Posterior cingulate gyrus (tissue), 11 donors: ENCODE measurements around the gene PDE4D.
"Not testable (repeated sequence)": the region's sequence is repeated elsewhere in the genome, so short reads cannot be mapped to it uniquely, and the experiment has no call there.

Experiments
- DNase-seq, 10 donors: peaks; one replicate each; pipeline versions ENCODE4 v3.0.0 to v3.0.0-alpha.2; 2020 to 2021; ENCODE audit warnings: mixed read lengths in 3 of 10
- intact Hi-C: fragments of 100-400 bp; cut with DNase I; formaldehyde crosslinking; loops from one replicate; pipeline ENCODE4 v1.15.1; 2023

PDE4D gene

DNA sequence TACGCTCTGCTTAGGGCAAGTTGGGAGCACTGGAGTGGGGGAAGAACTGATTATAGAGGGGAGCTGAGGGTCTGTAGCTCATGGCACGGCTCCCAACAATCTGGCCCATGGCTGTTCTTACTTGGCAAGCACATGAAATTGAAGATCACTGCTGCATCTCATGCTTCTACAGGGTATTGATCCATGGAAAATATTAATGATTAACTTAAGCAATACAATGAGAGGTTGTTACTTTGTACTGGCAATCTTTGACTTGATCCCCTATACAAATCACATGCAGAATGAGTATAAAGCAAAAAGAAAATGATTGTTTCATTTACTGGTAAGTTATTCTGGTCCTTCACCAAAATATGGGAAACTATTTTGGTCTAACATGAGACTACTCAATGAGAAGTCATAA is 481.1 kb downstream of the PDE4D start:
- DNase-seq, result no peak
- intact Hi-C loops, result no loop called here

DNA sequence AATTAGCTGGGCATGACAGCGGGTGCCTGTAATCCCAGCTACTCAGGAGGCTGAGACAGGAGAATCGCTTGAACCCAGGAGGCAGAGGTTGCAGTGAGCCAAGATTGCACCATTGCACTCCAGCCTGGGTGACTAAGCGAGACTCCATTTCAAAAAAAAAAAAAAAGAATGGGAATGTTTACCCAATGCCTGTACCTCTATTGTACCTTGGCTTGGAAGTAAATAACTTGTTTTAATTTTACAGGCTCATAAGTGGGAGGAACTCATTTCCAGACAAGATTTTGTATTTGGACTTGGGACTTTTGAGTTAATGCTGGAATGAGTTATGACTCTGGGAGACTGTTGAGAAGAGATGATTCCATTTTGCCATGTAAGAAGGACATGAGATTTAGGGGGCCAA is 484.5 kb downstream of the PDE4D start:
- intact Hi-C loops, DNase-seq: not testable (repeated sequence)

DNA sequence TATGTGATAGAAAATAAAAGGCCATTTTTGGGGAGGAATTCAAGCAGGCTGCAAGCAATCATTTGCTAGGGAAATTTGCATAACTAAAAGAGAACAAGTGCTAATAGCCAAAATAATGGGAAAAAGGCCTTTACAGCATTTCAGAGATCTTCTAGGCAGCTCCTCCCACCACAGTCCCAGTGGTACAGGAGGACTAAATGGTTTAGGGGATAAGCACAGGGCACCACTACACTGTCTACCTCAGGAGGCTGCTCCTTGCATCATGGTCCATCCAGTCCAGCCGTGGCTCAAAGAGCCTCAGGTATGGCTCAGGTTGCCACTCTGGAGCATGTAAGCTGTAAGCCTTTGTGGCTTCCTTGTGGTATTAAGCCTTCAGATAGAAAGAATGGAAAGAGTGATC is 485.6 kb downstream of the PDE4D start:
- intact Hi-C loops, result no loop called here
- DNase-seq, result no peak

DNA sequence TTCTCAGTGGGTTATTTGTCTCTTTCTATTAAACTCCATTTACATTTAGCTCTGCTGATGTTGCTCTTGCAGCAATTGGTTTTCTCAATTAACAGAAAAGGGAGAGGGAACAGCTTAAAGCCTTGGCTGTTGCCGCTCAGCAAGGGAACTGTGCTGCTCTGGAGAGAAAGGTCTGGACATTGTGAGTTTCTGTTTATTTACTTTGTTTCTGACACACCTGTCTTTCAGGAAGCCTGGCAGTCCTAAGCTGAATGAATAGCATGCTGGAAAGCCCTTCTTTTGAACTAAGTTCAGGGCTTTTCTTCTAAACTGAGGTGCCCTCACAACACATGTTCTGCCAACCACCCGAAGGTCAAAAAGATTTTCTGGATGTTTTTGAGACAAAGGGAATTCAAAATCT is 491.9 kb downstream of the PDE4D start:
- DNase-seq, result no peak
- intact Hi-C loops, result no loop called here

DNA sequence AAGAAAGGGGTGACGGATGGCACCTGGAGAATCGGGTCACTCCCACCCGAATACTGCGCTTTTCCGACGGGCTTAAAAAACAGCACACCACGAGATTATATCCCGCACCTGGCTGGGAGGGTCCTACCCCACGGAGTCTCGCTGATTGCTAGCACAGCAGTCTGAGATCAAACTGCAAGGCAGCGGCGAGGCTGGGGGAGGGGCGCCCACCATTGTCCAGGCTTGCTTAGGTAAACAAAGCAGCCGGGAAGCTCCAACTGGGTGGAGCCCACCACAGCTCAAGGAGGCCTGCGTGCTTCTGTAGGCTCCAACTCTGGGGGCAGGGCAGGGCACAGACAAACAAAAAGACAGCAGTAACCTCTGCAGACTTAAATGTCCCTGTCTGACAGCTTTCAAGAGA is 498.6 kb downstream of the PDE4D start:
- not testable (repeated sequence) for DNase-seq
- intact Hi-C loops, result loop anchor here (5.0 kb wide), 1 partner anchor 277 kb away; no protein-coding TSS in a partner anchor

DNA sequence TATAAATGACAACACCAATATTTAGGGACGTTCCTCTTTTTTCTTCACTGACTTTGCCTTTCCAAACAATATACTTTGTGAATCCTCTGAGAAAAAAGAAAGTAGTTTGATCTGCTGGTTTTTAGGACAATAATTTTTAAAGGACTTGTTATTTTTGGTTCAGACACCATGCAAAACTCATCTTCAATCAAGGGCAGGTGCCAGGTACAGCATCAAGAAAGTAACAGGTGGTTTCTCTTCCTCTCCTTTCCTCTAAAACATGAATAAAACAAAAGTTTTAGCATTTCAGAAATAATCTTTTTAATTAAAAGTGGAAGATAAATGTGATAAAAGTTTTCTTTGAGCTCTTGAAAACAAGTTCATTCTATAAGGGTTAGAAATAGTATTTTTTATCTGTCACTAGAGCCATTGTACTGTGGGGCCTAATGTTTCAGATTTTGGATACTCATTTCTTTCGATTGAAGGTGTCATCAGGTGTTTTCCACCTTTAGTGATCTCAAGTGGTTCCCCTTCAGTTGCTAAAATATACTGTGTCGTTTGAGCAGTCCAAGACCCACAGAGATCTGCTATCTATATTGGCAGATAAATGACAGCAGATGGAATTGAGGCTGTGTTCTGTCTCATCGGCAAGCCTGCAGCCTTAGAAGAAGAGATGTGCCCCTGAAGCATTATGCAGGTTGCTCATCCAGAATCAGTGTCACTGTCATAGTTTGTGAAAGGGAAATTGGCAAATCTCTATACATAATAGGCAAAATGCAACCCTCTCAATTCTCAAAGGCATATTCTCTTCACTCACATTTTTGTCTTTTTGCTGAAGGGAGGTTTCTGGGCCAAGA is 499.7 kb downstream of the PDE4D start:
- intact Hi-C loops, result loop anchor here (5.0 kb wide), 1 partner anchor 278 kb away; no protein-coding TSS in a partner anchor
- DNase-seq, result no peak

DNA sequence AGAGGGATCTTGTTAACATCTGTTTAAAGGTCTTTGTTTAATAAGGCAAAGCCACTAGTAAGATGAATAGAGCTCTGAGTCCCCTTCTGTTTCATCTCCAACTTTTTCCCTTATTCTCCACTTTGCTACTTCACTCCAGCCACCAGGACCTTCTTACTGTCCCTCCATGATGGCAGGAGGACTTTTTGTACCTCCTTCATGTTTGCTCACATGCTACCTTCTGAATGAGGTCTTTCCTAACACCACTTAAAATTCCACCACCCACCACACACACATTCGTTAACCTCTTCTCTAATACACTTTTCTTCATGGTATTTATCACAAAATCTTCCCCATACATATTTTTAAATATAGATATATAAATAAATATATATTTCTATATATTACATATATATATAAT is 501.9 kb downstream of the PDE4D start:
- no peak for DNase-seq
- intact Hi-C loops, result loop anchor here (5.0 kb wide), 1 partner anchor 281 kb away; no protein-coding TSS in a partner anchor

DNA sequence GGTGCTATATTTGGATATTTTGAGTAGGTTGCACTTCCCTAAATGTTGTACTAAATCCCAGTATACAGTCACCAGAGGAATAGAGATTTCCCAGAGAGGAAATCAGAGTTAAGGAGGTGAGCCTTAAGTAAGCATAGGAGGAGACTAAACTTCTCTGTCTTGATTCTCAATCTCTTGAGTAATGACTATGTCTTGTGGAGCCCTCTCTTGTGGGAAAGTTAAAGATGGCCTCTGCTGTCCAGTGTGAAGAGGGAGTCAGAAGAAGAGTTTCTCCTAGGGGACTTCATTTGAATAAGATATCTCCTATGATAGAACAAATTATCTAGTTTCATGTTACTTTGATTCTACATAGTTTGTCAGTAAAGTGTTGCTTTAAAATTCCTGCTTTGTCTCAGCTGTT is 502.5 kb downstream of the PDE4D start:
- intact Hi-C loops, result loop anchor here (5.0 kb wide), 1 partner anchor 281 kb away; no protein-coding TSS in a partner anchor

DNA sequence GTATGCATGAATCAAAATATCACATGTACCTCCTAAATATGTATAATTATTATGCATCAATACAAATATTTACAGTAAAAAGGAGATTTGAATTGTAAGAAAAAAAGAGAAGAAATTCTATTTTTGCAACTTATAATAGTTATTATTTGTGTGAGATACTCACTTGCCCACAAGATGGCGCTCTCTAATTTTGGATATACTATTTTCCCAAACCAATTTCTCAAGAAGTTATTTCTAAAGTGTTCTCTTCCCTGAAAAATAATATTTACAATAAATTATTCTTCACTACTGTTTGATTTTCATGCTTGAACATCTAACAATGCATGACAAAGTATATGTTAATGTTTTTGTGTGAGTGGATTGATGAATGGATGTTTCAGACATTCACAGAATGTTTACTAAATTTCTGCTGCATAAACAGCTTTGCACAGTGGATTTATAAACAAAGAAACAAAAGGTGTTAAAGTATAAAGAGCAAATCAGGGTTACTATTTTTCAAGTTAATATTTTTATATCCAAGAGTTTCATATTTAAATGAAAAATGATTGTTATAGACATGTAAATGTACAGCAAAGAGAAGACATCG is 503.4 kb downstream of the PDE4D start:
- DNase-seq, result no peak
- intact Hi-C loops, result loop anchor here (5.0 kb wide), 1 partner anchor 282 kb away; no protein-coding TSS in a partner anchor

More for the DNA sequence above, 502.5 kb downstream of the PDE4D start:
- DNase-seq, result no peak

DNA sequence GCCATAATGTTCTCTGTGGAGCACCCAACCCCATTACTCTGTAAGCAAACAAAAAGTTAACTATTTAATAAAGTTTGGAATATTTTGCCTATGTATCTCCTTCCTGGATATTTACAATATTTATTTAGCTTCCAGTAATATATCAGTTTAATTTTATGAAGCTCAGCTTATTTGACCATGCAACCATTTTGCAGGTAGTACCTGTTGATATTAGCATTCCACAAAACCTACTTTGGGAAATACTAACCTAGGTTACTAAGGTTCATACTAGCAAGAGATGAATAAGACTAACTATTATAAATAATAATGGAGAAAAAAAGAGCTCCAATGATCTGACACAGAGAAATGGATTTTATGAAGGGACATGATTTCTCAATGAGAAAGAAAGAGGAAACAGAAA is 506.4 kb downstream of the PDE4D start:
- intact Hi-C loops, result loop anchor here (10.0 kb wide), 1 partner anchor 198 kb away; no protein-coding TSS in a partner anchor

DNA sequence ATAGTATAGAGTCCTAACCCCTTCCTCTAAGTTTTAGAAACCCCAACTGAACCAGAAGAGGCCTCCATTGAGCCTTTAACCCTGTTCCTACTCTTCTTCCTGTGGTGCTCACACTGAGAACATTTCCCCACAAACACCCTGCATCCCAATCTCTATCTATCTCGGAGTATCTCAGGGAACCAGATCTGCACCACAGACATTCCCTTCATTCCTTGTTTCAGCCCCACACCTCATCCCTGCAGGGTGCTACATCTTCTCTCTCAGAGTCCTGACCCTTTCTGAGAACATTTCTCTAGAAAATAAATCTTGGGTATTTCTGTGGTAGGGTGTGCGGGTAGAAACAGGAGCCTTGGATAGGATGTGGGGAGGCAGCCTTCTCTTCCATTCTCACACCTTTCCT is 507.8 kb downstream of the PDE4D start:
- DNase-seq, result no peak
- intact Hi-C loops, result loop anchor here (10.0 kb wide), 1 partner anchor 199 kb away; no protein-coding TSS in a partner anchor

More for the DNA sequence above, 506.4 kb downstream of the PDE4D start:
- DNase-seq, result no peak

DNA sequence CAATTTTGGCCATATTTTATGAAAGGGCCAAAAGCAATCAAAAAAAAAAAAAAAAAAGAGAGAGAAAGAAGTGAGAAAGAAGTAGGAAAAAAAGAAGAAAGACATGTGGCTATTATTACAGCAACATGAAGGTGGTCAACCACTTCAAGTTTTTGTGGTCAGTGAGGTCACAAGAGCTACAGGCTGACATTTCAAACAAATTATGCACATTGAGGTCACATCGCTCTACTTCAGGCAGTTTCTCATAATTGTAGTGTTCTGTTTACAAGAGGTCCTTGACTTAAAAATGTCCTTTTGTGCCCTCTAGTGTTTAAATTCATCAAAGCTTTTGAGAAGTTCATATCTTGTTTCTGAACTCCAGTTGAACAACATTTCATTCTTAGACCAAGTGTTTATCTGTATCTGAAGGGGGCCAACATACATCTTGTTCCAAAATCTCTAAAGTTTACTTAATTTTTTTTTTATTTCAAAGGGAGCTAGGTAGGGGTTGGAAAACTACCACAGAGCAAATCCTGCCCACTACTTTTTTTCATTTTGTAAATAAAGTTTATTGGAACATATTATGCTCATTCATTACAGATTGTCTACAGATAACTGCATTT is 513.1 kb downstream of the PDE4D start:
- DNase-seq, result no peak
- intact Hi-C loops, result loop anchor here (1.0 to 10.0 kb wide), 3 partner anchors 192 to 493 kb away; no protein-coding TSS in a partner anchor

DNA sequence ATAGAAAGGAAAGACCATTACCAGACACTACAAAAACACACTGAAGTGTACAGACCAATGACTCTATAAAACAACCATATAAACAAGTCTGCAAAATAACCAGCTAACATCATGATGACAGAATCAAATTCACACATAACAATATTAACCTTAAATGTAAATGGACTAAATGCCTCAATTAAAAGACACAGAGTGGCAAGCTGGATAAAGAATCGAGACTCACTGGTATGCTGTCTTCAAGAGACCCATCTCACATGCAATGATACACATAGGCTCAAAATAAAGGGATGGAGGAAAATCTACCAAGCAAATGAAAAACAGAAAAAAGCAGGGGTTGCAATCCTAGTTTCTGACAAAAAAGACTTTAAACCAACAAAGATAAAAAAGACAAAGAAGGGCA is 519.5 kb downstream of the PDE4D start:
- DNase-seq, intact Hi-C loops: not testable (repeated sequence)

DNA sequence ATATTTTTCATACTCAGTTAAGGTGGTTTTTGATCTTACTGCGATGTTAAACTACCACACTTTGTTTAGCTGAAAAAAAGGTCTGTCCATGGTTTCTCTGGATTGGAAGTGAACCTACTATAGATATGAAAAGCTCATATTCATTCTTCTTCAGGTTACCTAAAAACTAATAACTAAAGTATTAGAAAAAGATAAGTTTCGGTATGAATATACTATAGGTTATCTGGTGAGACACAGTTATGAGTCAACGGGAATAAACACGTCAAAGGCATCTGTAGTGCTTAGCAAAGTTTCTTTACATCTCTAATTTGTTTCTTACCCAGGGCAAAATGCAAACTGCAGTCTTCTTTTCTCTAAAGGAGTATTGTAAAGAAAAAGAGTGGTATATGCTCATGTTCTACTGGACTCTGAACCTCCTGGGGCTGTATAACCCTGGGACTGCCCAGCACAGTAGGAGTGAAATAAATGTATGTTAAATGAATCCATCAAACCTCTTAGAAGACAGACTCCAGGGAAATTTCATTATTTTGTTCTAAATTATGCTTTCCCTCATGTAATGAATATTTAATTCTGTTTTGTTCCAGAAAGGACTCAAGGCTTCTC is 521.9 kb downstream of the PDE4D start:
- DNase-seq, result no peak
- intact Hi-C loops, result no loop called here

DNA sequence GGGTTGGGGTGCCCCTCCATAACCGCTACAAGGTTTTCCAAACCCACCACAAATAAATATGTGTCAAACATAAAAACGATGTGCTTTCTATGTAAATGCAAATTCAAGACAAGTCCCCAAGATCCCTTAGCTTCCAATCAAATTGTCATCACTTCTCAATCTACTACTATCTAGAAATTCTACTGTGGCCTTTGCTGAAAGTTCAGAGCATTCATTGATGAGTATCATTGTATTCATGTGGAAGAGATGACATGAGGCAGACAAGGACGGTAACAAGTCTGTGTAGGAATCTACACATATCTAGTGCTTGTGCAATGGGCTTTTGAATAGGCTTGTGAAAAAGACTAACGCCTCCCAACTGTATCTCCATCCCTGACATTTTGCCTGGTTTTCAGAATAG is 524.6 kb downstream of the PDE4D start:
- no peak for DNase-seq
- intact Hi-C loops, result loop anchor here (1.0 kb wide), 1 partner anchor 181 kb away; no protein-coding TSS in a partner anchor

DNA sequence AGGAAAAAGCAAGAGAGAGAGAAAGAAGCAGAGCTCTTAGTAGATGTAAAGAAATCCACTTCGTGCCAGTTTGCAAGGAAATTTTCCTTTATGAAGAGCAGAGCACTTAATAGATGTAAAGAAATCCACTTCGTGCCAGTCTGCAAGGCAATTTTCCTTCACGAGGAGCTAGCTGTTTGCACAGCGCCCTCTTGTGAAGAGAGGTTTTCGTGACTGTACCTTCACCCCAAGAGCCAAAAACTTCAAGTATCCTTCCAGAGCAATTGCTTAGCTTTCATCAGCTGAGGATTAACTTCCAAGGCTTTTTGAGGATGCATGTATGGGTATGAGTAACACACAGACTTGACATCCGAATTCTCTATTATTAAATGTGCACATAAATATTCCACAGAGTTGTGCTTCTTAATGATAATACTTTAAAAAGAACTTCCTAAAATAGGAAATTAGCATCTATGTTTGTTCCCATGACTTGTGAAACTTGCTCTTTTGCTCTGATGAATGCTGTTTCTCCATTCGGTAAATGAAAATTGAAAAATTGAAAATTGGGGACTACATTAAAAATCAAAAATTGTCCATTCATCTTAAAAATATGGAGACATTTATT is 525.6 kb downstream of the PDE4D start:
- intact Hi-C loops, result loop anchor here (1.0 to 2.0 kb wide), 2 partner anchors 33 to 180 kb away; no protein-coding TSS in a partner anchor
- DNase-seq, result peak in 8 of 10 donors; percentile 15 to 90 (median 60)

DNA sequence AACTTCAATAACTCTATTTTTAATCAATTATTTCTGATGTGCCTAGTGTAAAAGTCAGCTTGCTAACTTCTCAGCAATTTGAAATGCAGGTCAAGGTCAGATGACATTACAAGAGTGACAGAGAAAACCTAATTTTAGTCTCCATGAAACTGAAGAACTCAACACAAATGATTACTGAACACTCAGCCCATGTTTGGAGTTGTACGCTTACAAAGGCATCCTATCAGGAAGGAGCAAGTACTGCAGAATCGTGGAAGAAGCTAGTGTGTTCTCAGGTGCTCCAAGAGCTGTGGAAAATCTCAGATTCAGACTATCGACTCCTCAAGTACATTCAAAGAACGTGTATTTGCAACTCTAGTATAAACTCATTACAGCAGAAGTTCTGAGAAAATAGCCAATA is 526.7 kb downstream of the PDE4D start:
- intact Hi-C loops, result loop anchor here (2.0 kb wide), 1 partner anchor 32 kb away; no protein-coding TSS in a partner anchor
- no peak for DNase-seq

DNA sequence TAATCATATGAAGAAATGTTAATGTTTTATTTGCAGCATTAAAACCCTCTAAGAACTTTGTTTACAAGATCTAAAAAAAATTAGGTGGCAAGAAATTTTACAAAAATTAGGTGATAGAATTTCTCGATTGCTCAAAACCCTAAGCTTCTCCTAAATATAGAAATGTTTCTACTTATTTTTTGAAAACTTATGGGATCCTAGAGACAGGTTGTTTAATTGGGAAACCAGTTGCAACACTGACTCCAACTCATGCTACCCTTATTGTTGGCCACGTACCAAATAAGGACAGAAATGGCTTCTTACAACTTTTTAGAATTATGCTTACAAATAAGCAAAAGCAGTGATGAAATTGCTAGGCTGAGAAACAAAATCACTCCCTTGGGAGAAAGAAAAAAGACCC is 531.1 kb downstream of the PDE4D start:
- intact Hi-C loops, result no loop called here
- DNase-seq, result no peak

DNA sequence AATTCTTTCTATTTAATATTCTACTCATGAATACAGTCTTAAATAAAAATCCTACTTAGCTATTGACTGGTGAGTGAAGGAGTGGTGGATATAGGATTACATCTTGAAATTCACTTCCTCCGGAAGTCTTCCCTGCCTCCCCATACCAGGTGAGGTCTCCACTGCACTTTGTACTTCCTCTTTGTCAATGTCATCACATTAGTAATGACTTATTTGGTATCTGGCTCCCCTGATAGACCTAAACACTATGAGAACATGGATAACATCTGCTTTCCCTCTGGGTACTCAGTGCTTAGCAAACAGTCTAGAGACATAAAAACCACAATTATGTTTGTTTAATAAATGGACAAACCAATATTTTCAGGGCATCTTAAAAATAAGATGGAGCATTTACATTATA is 532.1 kb downstream of the PDE4D start:
- no peak for DNase-seq
- intact Hi-C loops, result no loop called here

DNA sequence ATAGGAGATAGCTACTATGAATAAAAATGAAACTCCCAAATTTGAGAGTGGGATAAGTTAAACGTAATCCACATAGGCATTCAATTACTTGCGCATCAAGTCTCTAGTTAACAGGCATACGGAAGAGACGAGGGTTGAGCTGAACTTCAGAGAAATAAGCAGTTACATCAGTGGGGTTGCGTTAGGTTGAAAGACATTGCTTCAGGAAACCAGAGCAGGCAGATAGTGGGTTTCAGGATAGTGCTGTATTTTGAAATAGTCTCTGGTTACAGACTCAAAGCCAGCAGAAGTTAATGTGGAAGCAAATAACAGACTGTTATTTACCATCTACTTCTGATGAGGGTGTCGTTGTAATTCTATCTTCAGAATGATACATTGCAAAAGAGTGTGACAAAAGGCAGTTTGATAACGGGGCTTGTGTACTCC is 533.4 kb downstream of the PDE4D start:
- intact Hi-C loops, result no loop called here
- DNase-seq, result no peak
